Tibial nerve (tissue), 4 donors: ENCODE data around the gene SLC25A48.

Source experiments
- EP300 ChIP-seq, 2 donors: sonication (generic); formaldehyde crosslinking; IDR thresholded peaks; one replicate each; pipeline ENCODE4 v1.6.1; 2017; ENCODE audit warnings: antibody characterized with exemption in 2 of 2, mild to moderate bottlenecking in 1 of 2
- POLR2A ChIP-seq, 2 donors: fragments of 450-650 bp; IDR thresholded peaks; one replicate each; pipeline ENCODE4 v1.6.1; 2017; ENCODE audit warnings: antibody characterized with exemption in 2 of 2, mild to moderate bottlenecking in 2 of 2, moderate library complexity in 2 of 2
- TF ChIP-seq, protein P1 (sequence below), 5 experiments: fragments of 200-600 bp in 3 of 5; fragments of 450-650 bp in 2 of 5; sonication (generic) in 3 of 5; IDR thresholded peaks; one replicate each; pipeline ENCODE4 v1.5.1; 2016 to 2019; ENCODE audit warnings: antibody characterized with exemption in 5 of 5, mild to moderate bottlenecking in 3 of 5, moderate library complexity in 2 of 5

DNA sequence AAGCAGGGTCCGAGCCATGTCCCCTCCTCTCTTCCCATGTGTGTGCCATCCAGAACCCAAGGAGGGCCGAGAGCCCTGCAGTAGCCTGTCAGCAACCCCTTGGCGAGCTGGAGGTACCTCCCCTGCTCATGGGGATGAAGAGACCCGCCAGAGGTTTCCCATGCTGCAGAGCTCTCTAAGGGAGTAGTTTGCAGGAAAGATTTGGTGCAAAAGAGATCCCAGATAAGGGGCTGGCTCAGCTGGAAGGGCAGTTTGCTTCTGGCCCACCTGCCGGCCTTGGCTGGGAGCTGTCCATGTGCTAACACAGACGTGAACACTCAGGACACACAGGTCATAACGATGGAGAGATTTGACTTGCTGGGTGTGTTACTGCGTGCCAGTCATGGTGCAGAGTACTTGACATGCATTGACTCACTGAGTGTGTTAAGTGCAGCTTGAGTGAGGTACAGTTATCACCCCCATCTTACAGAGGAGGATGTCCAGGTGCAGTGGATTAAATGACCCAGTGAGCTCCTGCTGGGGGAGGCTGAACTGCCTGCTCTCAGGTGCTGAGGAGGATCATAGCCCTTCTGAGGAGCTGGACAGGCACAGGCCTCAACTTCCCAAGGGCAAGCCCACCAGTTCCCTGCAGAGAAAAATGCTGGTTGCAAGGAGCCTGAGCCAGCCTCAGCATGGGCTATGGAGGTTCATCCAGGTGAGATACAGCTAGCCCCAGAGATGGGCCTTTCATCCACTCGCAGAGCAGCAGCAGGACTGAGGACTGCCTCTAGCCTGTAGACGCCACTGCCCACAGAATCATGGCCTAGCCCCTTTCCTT, 6.3 kb upstream of the SLC25A48 start:
- TF ChIP-seq, protein P1, sequence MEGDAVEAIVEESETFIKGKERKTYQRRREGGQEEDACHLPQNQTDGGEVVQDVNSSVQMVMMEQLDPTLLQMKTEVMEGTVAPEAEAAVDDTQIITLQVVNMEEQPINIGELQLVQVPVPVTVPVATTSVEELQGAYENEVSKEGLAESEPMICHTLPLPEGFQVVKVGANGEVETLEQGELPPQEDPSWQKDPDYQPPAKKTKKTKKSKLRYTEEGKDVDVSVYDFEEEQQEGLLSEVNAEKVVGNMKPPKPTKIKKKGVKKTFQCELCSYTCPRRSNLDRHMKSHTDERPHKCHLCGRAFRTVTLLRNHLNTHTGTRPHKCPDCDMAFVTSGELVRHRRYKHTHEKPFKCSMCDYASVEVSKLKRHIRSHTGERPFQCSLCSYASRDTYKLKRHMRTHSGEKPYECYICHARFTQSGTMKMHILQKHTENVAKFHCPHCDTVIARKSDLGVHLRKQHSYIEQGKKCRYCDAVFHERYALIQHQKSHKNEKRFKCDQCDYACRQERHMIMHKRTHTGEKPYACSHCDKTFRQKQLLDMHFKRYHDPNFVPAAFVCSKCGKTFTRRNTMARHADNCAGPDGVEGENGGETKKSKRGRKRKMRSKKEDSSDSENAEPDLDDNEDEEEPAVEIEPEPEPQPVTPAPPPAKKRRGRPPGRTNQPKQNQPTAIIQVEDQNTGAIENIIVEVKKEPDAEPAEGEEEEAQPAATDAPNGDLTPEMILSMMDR (IDR thresholded peaks at IDR 0.05): no peak
- no peak for TF ChIP-seq POLR2A (IDR thresholded peaks at IDR 0.05)
- no peak for TF ChIP-seq EP300 (IDR thresholded peaks at IDR 0.05)
